Colon (tissue), 2 donors: ENCODE results near the gene ZNF407.

Source experiments
- FAIRE-seq: peaks from 2 replicates; lab custom pipeline; 2012; peaks lifted over from hg19 to GRCh38; lab: Jason Lieb, UNC
- donor health status: control.
- donor health status: control.

The ZNF407 gene

DNA sequence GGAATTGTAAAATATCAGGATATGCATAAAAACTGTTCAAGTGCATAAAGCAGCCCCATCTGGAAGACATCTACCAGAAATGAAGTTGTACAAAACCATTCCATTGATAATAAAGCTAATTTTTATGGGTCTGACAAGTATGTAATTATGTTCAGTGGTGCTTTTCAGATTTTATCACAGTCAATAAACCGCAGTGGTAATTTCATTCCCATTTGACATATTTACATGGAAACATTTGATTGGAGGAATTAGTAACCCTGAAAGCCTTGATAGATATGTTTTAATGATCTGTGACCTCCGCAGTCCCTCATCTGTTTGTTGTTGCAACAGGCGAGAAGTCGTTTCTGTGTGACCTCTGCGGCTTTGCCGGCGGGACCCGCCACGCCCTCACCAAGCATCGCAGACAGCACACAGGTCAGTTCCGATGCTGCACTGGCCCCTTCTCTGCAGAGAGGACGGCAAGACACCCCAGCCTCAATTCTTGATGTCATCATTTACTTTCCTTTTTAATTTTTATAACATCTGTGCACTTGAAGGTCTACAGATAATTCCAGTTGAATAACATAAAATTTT lies 283.1 kb downstream of the ZNF407 start:
- no peak for FAIRE-seq

DNA sequence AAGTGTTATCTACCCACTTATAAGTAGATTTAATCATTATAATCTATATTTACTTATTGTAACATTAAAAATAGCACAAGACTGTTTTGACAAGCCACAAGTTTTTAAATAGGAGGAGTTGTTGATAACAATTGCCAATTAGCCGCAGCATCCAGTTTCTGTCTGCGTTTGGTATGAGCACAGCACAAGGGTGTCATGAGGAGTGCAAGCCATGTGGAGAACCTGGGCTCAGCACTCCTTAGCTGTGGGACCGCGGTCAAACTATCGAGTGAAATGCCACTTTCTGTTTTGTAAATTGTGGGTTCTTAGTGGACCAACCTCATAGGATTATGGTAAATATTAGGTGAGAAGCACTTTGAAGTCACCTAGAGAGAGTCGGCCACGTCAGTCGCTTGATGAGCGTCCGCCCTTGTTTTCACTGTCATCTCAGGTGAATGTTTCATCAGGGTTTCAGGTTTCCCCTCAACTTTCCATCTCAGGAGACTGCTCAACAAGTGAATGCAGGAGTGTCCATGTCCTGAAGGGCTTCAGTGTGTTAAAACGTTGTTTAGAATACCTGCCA lies 294.5 kb downstream of the ZNF407 start:
- FAIRE-seq, result no peak

DNA sequence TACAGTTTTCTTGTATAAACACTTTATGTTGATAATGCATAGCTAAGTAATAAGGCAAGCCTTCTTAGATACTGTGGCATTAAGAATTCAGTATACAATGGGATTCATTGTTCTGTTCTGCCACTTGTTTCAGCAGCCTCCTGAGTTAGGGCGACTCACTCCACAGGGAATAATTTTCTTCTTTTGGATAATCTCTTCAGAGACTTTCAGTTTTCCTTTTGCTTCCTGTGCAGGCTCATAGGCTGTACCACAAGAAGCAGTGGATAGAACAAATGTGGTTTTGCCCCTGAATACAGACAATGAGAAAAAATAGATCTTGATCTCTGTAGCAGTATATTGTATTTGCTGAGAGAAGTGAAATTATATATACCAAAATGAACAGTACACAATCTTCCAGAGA lies 298.0 kb downstream of the ZNF407 start:
- FAIRE-seq, result no peak

DNA sequence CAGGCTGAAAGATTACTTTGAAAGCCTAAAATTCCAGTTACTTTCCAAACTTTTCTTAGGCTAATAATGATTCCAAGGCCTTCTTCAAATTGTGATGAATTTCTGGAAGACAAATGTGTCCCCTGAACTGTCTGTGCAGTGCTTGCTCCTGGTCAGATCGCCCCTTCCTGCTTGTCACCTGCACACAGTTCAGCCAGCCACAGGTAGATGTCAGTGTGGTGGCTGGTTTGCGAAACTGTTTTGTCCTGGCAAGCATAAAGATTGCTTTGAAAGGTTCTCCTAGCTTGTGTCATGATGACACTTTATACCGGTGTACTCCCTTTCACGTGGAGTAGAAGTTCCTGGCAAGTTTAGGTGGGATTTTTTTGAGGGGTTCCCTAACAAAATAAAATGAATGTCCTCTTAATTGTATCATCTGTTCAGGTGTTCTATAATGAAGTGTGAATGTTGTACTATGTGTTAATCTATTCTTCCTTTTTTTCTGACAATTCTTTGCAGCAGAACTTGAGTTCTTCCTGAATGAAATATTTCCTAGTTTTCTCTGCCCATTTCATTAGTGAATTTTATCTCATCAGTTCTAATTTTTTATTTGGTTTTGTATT lies 298.8 kb downstream of the ZNF407 start:
- no peak for FAIRE-seq

DNA sequence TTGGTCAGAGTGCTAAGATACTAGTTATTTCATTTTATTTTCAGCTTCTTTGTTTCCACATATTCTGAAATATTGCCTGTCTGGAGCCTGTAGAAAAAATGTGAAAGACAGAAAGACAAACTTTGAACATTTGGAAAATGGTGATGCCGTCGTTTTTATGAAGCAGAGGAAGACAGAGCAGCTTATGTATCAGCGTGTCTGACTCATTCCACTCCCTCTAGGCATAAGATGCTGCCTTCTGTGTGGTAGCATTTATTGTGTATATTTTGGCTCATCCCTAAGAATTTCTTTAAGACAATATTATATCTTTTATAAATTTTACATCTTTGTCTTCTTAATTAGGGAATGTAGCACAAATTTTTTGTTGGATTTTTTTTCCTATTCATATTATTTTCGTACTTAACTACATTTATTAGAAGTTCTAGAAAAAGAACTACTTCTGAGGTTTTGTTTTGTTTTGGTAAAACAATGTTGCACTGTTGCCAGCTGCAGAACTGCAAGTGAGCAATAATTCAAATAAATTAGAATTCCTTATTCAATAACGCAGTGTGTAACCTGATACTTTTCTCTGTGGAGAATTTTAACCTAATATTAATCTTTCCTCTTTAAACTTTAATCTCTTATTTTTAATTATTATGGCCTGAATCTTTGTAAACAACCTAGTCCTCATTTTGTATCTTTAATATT lies 300.4 kb downstream of the ZNF407 start:
- peak; percentile 41 for FAIRE-seq

DNA sequence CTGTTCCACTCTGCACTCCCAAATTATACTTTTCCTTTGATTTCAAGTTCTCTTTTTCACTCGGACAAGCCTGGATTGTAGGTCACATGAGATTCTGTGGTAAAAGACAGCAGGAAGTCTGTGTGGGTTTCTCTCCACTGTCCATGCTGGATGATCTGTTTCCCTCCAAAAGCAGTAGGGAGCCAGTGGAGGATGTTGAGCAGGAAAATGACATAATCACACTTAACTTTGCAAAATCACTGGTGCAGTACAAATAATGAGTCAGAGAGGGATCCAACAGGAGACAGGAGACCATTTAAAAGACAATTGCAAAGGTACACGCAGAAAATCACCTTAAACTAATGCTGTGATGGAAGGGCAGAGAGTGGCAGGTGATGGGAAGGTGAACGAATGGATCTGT lies 301.3 kb downstream of the ZNF407 start:
- FAIRE-seq, result no peak

DNA sequence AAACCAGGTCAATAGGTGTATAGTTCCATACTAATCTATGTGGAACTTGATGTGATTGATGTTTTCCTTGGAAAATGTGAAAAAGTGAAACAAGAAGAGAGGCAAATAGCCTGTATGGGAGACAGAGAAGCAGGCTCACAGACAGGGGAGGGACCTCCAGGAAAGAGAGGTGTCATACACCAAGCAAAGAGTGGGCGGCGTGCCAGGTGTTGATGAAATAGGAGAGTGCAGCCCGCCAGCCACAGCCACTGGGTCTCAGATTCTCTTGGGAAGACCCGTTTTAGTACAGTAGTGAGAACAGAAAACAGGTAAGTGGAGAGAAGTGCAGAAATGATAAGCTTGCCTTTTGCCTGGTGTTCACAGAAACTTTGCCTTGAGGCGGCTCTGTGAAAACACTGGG lies 301.9 kb downstream of the ZNF407 start:
- no peak for FAIRE-seq

DNA sequence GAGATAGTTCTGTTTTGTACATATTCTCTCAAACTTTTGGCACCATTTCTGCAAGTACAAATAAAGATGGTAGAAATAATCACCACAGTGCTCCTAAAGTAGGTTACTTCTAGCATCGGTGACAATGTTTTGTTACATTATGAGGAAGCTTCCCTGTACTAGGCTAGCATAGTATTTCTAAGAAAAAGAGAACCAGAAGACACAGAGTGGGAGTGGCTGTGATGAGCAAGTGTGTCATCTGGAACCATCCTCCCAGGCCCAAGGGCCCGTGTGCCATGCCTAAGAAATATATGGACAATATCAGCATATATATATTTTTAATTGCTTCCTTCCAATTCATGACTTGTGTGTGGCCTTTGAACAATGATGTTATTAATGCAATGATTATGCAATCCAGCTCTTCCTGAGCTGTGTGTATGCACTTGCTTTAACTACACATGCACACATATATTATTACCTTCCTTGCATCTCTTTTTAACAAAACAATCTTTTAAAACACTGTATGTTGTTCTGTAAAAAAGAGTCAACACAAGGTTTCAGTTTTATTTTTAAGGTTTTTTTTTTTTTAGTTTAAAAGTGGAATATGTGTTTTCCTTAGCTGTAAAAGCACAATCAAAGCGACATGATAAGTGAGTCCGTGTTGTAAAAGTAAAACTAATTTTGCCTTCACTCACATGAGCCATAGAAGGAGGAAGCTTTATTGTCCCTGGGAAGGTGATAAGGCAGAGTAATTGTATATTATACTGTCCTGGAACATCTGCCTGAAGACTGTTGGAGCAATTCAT lies 303.9 kb downstream of the ZNF407 start:
- no peak for FAIRE-seq

DNA sequence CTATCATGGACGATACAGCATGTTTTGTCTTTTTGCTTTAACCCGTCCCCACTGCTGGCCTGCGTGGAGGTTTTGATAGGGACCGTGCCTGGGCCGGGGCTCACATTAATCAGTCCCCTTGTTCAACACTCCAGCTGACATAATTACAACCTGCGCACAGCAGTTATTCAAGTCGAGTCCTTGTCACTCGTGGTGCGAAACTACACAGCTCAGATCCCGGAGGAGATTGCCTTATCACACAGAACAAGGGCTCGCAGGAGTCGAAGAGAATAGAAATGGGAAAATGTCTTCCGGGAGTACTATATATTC lies 304.4 kb downstream of the ZNF407 start:
- FAIRE-seq, result no peak

DNA sequence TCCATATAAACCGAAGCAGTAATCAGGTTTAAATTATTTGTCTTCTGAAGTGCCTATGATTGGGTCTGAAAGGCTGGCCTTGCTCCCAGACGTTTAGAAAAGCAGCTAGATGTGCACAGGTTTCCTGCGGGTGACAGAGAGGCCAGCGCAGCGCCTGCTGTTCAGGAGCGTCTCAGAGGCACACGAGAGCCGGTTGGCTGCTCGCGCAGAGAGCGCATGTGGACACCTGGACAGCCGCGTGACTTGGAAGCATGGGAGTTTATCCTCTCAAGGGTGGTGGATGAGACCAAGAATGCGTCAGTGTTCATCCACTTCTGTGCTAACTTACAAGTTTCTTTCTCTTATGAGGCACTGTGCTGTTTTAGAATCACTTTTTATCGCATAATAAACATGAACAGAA lies 307.6 kb downstream of the ZNF407 start:
- FAIRE-seq, result no peak

DNA sequence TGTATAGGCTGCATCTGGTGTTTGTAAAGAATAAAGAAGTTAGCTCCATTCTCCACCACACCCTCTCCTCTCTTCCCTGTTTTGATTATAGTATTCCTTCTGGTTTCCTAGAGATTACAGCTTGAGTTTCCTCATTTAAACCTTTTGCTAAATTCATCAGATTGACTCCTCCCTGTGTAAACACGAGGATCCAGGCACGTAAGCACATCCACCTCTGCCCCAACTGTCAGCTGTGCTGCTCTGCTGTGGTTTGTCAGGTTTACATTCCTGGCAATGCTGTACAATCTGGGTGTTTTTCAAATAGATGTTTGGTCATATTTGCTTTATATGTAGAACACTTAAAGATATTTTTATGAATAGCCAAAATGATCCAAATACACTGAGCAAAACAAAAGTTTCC lies 308.5 kb downstream of the ZNF407 start:
- peak; percentile 73 for FAIRE-seq

DNA sequence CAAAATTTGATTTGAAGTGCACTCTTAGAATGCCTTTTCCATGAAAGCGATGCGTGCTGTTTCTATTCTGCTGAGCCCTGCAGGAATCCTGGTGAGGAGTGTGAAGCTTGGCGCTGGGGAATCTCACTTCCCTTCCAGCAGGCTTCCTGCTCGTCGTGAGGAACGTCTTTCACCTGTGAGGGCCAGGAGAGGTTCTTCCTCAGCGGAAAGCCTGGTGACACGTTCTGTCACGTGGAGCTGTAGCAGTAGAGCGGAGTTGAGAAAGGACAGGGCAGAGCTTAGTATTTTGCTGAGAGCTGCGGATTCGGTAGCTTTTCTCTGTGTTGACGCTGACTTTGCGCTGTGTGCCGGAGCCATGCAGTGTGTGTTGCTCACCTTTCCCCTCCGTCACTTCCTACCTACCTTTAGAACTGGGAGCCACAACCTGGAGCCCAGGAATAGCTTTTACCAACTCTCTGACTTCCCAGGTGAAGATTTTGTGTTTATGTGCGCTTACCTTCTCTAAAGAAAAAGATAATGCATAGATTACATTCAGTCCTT lies 316.5 kb downstream of the ZNF407 start:
- no peak for FAIRE-seq

DNA sequence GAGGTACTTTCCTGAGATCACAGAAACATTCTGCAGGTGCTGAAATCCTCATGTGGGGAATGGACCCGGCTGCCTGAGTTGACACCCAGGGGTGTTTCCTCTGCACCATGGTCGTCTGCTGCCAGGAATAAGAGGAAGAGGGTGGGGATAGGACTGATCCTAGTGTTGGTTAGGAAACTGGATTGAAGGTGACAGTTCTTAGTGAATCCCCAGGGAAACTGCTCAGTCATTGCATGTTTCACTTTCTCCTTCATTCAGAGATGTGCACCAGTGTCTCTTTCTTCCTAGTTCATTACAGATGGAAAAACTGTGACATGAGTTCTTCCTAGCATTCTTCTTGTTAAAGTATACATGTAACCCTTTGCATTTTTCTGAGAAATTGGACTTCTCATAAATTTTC lies 317.0 kb downstream of the ZNF407 start:
- no peak for FAIRE-seq

DNA sequence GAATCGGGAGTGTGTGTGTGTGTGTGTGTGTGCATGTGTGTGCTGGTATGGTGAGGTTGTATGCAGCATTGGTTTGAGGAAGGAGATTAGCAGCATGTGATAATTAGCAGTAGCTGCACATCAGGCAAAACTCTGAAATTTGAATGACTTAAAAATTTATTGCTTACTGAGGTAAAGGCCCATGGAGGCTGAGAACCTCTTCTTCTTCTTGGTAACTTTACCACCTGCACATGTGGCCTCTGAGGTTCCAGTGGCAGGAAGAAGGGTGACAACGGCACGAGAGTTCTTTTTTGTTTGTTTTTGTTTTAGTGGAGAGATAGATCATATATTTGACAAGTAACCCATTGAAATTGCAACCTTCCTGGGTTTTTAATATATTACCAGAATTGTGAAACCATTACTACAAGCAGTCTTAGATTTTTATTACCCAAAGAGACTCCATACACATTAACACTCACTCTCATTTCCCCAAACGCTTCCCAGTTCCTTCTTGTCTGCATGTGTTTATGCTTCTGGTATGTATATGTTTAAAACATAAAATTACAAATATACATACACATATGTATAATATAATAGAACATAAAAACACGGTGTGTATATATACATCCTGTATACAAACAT lies 319.2 kb downstream of the ZNF407 start:
- no peak for FAIRE-seq

DNA sequence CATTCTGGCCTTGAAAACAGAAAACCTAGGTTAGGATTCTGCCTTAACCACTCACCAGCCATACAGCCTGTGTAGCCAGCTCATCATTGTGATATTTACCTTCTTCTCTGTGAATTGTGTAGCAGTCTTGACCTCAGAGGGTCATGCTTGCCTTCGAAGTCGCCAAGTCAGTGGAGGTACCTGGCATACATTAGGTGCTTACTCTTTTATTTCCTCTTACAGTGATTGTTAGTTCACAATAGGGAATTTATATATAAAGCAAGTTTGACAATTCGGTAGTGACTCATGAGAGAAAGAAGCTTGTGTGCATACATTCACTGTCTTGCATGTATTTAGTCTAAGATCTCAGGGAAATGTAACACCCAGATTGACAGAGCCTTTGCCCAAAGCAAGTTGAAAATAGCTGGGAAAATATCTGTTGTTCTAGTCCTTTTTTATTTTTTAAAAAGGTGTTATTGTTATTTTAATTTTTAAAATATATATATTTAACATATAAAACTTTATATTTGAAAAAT lies 320.7 kb downstream of the ZNF407 start:
- no peak for FAIRE-seq

DNA sequence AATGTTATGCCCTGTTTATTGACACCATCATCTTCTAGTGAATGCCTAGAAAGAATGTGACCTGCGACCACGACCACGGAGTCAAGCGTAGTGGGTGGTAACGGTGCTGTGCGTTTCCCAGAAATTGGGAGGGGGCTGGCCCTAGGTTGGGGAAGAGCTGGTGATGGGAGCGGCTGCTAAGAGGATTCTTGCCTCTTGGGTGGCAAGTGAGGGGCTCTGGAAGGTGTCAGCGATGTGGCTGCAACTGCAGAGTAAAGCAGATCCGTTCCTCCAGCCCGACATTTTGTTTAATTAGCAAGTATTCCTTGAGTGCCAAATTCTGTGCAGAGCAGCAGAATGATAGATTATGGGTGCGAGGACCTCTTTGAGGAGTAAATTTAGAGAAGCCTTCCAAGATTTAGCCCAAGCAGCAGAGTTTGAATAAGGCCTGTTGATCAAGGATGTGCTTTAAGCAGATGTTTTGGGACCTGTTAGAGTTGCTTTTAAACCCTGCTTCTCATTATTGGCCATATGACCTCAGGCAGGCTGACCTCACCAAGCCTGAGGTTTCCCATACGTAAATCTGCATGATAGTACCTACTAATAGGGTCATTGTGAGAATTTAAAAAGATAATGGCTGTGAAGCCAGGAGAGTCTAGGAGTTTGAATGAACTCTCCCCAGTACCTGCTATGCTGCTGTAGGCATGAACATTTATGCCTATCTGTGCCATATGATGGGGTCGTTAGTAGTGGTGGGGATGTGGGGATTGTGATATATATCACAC lies 323.6 kb downstream of the ZNF407 start:
- FAIRE-seq, result no peak

DNA sequence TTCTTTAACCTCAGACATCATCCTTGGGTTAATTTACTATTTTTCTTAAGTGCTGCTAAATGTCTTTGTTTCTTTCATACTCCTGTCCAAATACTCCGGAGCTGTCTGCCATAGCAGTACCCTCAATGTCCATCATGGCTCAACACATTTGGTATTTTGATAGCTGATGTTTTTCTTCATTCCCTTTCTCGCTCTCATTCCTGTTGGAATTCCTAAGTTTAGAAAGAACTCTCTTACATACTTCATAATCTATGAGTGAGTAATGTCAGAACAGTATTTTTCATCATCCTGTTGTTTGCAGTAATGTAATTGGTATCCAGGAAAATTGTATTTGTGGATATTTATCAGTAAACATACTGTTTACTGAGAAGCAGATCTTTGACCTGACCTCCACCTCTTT lies 328.4 kb downstream of the ZNF407 start:
- FAIRE-seq, result no peak

DNA sequence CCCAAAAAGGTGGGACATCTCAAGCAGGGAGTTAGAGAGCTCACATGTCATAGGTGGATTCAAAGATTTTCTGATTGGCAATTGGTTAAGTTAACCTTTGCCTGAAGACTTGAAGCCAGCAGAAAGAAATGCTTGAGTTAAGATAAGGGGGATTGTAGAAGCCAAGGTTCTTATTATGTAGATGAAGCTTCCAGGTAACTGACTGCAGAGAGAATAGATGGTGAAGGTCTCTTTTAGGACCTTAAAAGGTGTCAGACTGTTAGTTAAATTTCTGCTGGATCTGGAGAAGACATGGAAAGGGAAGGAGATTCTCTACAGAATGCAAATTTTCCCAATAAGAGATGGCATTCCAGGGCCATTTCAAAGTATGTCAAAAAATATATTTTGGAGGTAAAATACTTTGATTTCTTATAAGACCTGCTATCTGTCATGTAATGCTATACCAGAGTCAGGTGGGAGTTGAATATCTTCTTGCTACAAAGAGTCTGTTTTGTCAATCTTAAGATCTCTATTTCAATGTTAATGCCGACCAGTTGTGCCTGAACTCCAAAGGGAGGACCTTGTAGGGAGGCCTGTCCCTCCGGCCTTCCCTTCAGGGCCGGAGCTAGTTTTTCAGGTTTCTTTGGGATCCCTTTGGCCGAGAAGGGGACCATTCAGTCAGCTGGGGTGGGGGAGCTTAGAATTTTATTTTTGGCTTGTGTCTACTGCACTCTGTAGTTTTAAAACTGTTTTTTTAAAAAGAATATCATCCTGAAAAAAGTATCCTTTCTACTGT lies 330.7 kb downstream of the ZNF407 start:
- FAIRE-seq, result no peak

DNA sequence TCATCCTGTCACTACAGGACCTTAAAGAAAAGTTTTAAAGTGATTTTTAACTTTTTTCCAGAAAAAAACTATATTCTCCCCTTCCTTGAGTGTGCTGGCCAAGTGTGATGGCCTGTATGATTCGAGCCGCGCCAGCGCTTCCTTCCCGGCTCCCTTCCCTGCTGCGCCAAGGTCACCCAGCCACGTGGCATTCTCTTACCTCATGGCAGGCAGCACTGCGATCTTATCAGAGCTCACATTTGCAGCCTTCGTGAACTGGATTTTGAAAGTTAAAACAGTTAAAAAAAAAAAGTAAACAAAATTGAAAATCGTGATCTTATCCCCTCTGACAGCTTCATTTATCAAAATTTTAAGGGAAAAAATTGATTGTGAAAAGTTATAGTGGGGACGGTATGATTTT lies 331.4 kb downstream of the ZNF407 start:
- FAIRE-seq, result no peak

DNA sequence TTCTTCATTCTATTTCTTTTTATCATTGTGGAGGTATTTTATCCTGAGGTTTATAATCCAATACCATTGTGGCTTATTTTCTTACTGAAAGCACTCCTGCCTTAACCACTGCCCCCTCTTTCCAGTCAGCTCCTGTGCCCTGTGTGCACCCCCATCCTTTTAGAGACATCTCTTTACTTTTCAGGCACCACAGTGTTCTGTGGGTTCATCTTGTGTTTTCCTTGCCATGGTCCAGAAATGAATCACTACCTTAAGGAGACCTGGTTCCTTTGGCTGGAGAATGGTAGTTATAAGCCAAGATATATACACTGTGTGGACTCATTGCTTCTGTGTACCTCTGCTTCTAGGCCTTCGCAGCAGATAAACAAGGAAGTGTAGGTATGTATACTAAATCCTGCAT lies 332.9 kb downstream of the ZNF407 start:
- no peak for FAIRE-seq
